Endothelial cell of umbilical vein (primary cell): ENCODE results near the gene MBD3L2. TPM values are rescaled to one million over a fixed set of nuclear protein-coding genes. Genes with fewer than 3 reads are reported as not detected.
"Not testable (repeated sequence)": the region's sequence is repeated elsewhere in the genome, so short reads cannot be mapped to it uniquely, and the experiment has no call there.

ENCODE experiments used
- BruUV-seq: library from RNA; stranded (reverse); fragments of 400-500 nt; replicated peaks from 2 replicates; lab custom pipeline; 2021; lab: Mats Ljungman, UMichigan
- CTCF ChIA-PET: fragments of 300-600, 350-600 bp; sonication (Branson Sonifier 250); formaldehyde crosslinking; loops from one replicate; lab custom pipeline; 2021; ENCODE audit warnings: antibody characterized with exemption, inconsistent platforms; lab: Charles Lee
- POLR2A ChIA-PET: fragments of 300-600, 350-600 bp; sonication (Branson Sonifier 250); formaldehyde crosslinking; loops from one replicate; lab custom pipeline; 2021; ENCODE audit warnings: antibody characterized with exemption, inconsistent platforms; lab: Charles Lee
- DNase-seq: peaks from one replicate; pipeline ENCODE4 v3.0.0-alpha.2; 2011; ENCODE audit warnings: low read depth, low spot score
- FAIRE-seq: peaks from 2 replicates; lab custom pipeline; 2011; peaks lifted over from hg19 to GRCh38; lab: Jason Lieb, UNC
- H2AFZ ChIP-seq: 2 replicates; pipeline ENCODE4 v1.6.0; 2012; ENCODE audit warnings: low read depth, low read length, control low read depth, inconsistent platforms
- H3K27ac ChIP-seq: 2 replicates; pipeline ENCODE4 v1.5.1; 2011; ENCODE audit warnings: low read depth, mild to moderate bottlenecking, control low read depth, low read length, moderate library complexity; ENCODE audit not compliant: insufficient read depth
- H3K27me3 ChIP-seq, 2 experiments: 2 replicates each; pipeline versions ENCODE4 v1.6.0 to v1.6.1; 2011; ENCODE audit warnings: low read length in 2 of 2, mixed read lengths in 1 of 2; ENCODE audit not compliant: control insufficient read depth in 2 of 2, insufficient read depth in 2 of 2
- H3K36me3 ChIP-seq, 2 experiments: 2 replicates in 1 of 2; 3 replicates in 1 of 2; pipeline ENCODE4 v1.5.1; 2011; ENCODE audit warnings: low read length in 2 of 2, mild to moderate bottlenecking in 1 of 2, moderate library complexity in 1 of 2; ENCODE audit not compliant: control insufficient read depth in 2 of 2, insufficient read depth in 2 of 2; ENCODE audit errors: extremely low read depth in 1 of 2
- H3K4me1 ChIP-seq: 3 replicates; pipeline ENCODE4 v1.5.1; 2011; ENCODE audit warnings: mild to moderate bottlenecking, low read length; ENCODE audit not compliant: control insufficient read depth, insufficient read depth; ENCODE audit errors: extremely low read depth
- H3K4me2 ChIP-seq: 2 replicates; pipeline ENCODE4 v1.6.1; 2011; ENCODE audit warnings: low read length, control low read depth, mixed read lengths; ENCODE audit not compliant: insufficient read depth
- H3K4me3 ChIP-seq, 3 experiments: fragments of 200-600 bp in 1 of 3; sonication (generic), shearing (Covaris generic) in 1 of 3; replicated peaks in 1 of 3; 2 replicates each; pipeline ENCODE4 v1.5.1; 2011 to 2016; ENCODE audit warnings: control low read depth in 3 of 3, low read length in 3 of 3, mild to moderate bottlenecking in 2 of 3, inconsistent platforms in 1 of 3, low read depth in 1 of 3, moderate library complexity in 1 of 3; ENCODE audit not compliant: insufficient read depth in 1 of 3
- H3K79me2 ChIP-seq: 2 replicates; pipeline ENCODE4 v1.6.0; 2012; ENCODE audit warnings: low read length, inconsistent platforms; ENCODE audit not compliant: control insufficient read depth, insufficient read depth
- H3K9ac ChIP-seq: replicated peaks from 2 replicates; pipeline ENCODE3; 2011; ENCODE audit warnings: low read length, control low read depth; ENCODE audit not compliant: insufficient read depth; ENCODE audit errors: extremely low read depth
- H3K9me1 ChIP-seq: replicated peaks from 3 replicates; pipeline ENCODE4 v1.6.0; 2011; ENCODE audit warnings: mild to moderate bottlenecking, low read length; ENCODE audit not compliant: control insufficient read depth, insufficient read depth; ENCODE audit errors: extremely low read depth
- H3K9me3 ChIP-seq: replicated peaks from 2 replicates; pipeline ENCODE4 v1.5.1; 2012; ENCODE audit warnings: low read length, inconsistent platforms; ENCODE audit not compliant: control insufficient read depth, insufficient read depth
- H4K20me1 ChIP-seq: replicated peaks from 2 replicates; pipeline ENCODE3; 2011; ENCODE audit warnings: mild to moderate bottlenecking, low read length; ENCODE audit not compliant: control insufficient read depth, insufficient read depth; ENCODE audit errors: extremely low read depth
- dilution Hi-C: fragments of 300-500 bp; cut with MboI; formaldehyde crosslinking; loops from one replicate; pipeline ENCODE4 v1.15.0; 2019; ENCODE audit warnings: low sequenced_read_pairs; ENCODE audit not compliant: extremely low pct_ligation_motif_present
- intact Hi-C: fragments of 100-400 bp; cut with micrococcal nuclease; formaldehyde crosslinking; loops from one replicate; pipeline ENCODE4 v1.10.0; 2022
- polyA plus RNA-seq, 4 experiments: library from polyadenylated mRNA; depleted of rRNA in 3 of 4; stranded (reverse) in 3 of 4; unstranded in 1 of 4; fragments of >200 nt; gene quantifications; 2 replicates each; pipeline versions ENCODE4 v1.2.1 to v1.2.3, GENCODE V29; 2011 to 2012; ENCODE audit warnings: missing spikeins in 1 of 4
- total RNA-seq: library from RNA; stranded (reverse); gene quantifications from 2 replicates; pipeline ENCODE4 v1.2.3, GENCODE V29; 2021

MBD3L2 gene
- total and polyA plus RNA-seq, 2 donors (not counting 3 experiments of a cell fraction or from before 2014, with no cell fraction given) = not detected

- H3K79me2 ChIP-seq, H3K36me3 ChIP-seq, H3K4me2 ChIP-seq, FAIRE-seq, H3K4me1 ChIP-seq, dilution Hi-C loops, H3K9ac ChIP-seq, intact Hi-C loops, DNase-seq, H4K20me1 ChIP-seq, POLR2A ChIA-PET, H2AFZ ChIP-seq, H3K27ac ChIP-seq, H3K4me3 ChIP-seq, H3K27me3 ChIP-seq, H3K9me3 ChIP-seq, H3K9me1 ChIP-seq, CTCF ChIA-PET, BruUV-seq: not testable (repeated sequence)
Measured at GRCh38 chr19:7052896-7053295, 3.8 kb downstream of the MBD3L2 start.

- H3K36me3 ChIP-seq, intact Hi-C loops, H3K27ac ChIP-seq, BruUV-seq, FAIRE-seq, H2AFZ ChIP-seq, H3K9me3 ChIP-seq, dilution Hi-C loops, CTCF ChIA-PET, H3K4me2 ChIP-seq, DNase-seq, H3K27me3 ChIP-seq, H3K4me1 ChIP-seq, H3K79me2 ChIP-seq, POLR2A ChIA-PET, H3K4me3 ChIP-seq, H3K9ac ChIP-seq, H3K9me1 ChIP-seq, H4K20me1 ChIP-seq: not testable (repeated sequence)
Measured at GRCh38 chr19:7054635-7055368, 5.7 kb downstream of the MBD3L2 start.

GRCh38 chr19:7055679-7056078 lies 6.6 kb downstream of the MBD3L2 start:
- H3K9me3 ChIP-seq, H2AFZ ChIP-seq, H3K36me3 ChIP-seq, FAIRE-seq, CTCF ChIA-PET, H3K9me1 ChIP-seq, H3K4me1 ChIP-seq, DNase-seq, intact Hi-C loops, H3K79me2 ChIP-seq, dilution Hi-C loops, H4K20me1 ChIP-seq, H3K27me3 ChIP-seq, H3K27ac ChIP-seq, H3K9ac ChIP-seq, BruUV-seq, H3K4me3 ChIP-seq, POLR2A ChIA-PET, H3K4me2 ChIP-seq: not testable (repeated sequence)

DNA sequence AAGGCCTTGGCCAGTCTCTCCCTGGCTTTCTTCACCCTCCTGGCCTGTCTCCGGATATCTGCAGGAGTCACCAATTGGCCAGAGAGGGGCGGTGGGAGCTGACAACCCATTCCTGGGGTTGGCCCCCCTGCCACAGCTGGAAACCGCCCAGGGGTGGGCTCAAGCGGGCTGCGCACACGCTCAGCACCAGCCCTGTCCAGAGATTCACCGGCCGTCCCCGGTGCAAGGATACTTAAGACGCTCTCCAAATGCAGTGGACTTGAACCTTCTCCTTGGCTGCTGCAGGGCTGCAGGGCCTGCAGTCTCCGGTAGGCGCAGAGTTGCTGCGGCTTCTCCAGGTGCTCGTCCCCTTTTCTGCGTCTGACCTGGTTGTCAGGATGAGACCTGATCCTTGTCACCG lies 7.2 kb downstream of the MBD3L2 start:
- H2AFZ ChIP-seq, H3K36me3 ChIP-seq, H3K4me3 ChIP-seq, BruUV-seq, intact Hi-C loops, dilution Hi-C loops, CTCF ChIA-PET, H4K20me1 ChIP-seq, H3K4me1 ChIP-seq, H3K27me3 ChIP-seq, DNase-seq, H3K9me1 ChIP-seq, H3K9me3 ChIP-seq, H3K9ac ChIP-seq, H3K79me2 ChIP-seq, H3K27ac ChIP-seq, FAIRE-seq, POLR2A ChIA-PET, H3K4me2 ChIP-seq: not testable (repeated sequence)
